HL-60 (cell line): ENCODE measurements around the gene NAALADL1.

Experiments used
- DNase-seq, 2 experiments: peaks; one replicate each; pipeline ENCODE4 v3.0.0-alpha.2; 2010 to 2020; ENCODE audit warnings: low read depth in 1 of 2, low spot score in 1 of 2
- H3K27ac ChIP-seq: fragments of 250-450 bp; sonication (Bioruptor Pico); replicated peaks from 2 replicates; pipeline ENCODE4 v1.5.1; 2020; ENCODE audit warnings: mild to moderate bottlenecking, moderate library complexity
- H3K27me3 ChIP-seq: fragments of 250-450 bp; sonication (Bioruptor Pico); 2 replicates; pipeline ENCODE4 v1.5.1; 2021; ENCODE audit warnings: mild to moderate bottlenecking, moderate library complexity; ENCODE audit not compliant: insufficient read depth, poor library complexity, severe bottlenecking
- H3K4me3 ChIP-seq: replicated peaks from 2 replicates; pipeline ENCODE4 v1.5.1; 2011; ENCODE audit warnings: mild to moderate bottlenecking, control low read depth, low read length; ENCODE audit not compliant: insufficient read depth
- CTCF ChIP-seq: IDR thresholded peaks from one replicate; pipeline ENCODE4 v1.5.1; 2011; ENCODE audit warnings: low read length, control low read depth, inconsistent platforms; ENCODE audit not compliant: insufficient read depth
- GABPA ChIP-seq: IDR thresholded peaks from 2 replicates; pipeline ENCODE4 v1.6.1; 2012; ENCODE audit warnings: low read depth
- POLR2AphosphoS5 ChIP-seq: IDR thresholded peaks from 2 replicates; pipeline ENCODE4 v1.6.1; 2012; ENCODE audit warnings: low read depth
- REST ChIP-seq: IDR thresholded peaks from 2 replicates; pipeline ENCODE4 v1.6.1; 2012; ENCODE audit warnings: low read depth; ENCODE audit not compliant: insufficient replicate concordance
- SPI1 ChIP-seq: IDR thresholded peaks from 2 replicates; pipeline ENCODE4 v1.6.1; 2012; ENCODE audit warnings: low read depth, mild to moderate bottlenecking, borderline replicate concordance

NAALADL1 gene

GRCh38 chr11:65060913-65061408 lies 2.6 kb upstream of the NAALADL1 start:
- Histone ChIP-seq H3K4me3 (no peak overlapping the region), H3K27me3 (no peaks in the 10 kb centered on the region), H3K27ac (no peak overlapping the region)
- no peak for DNase-seq
- TF ChIP-seq REST: no peak
- no peak for TF ChIP-seq POLR2AphosphoS5
- no peak for TF ChIP-seq CTCF

- Histone ChIP-seq H3K4me3 (no peak overlapping the region), H3K27me3 (no peaks in the 10 kb centered on the region), H3K27ac (no peak overlapping the region)
- TF ChIP-seq REST: no peak
- no peak for TF ChIP-seq CTCF
- no peak for TF ChIP-seq POLR2AphosphoS5
- no peak for TF ChIP-seq SPI1
- TF ChIP-seq GABPA: no peak
- DNase-seq: no peak
Observed at GRCh38 chr11:65059959-65060824, 1.8 kb upstream of the NAALADL1 start.

GRCh38 chr11:65059523-65059922 lies 1.2 kb upstream of the NAALADL1 start:
- Histone ChIP-seq H3K27ac (no peak overlapping the region), H3K4me3 (no peak overlapping the region), H3K27me3 (no peaks in the 10 kb centered on the region)
- no peak for DNase-seq
- TF ChIP-seq SPI1 (peak; percentile 37; the same call in 1 of the 2 replicates), GABPA (no peak)

- TF ChIP-seq SPI1 (no peak), CTCF (no peak), POLR2AphosphoS5 (no peak), REST (no peak), GABPA (no peak)
- H3K27ac ChIP-seq: no peak overlapping the region
- H3K27me3 ChIP-seq: no peaks in the 10 kb centered on the region
- no peak for DNase-seq
- no peak overlapping the region for H3K4me3 ChIP-seq
Observed at GRCh38 chr11:65058012-65058411, 341 bp downstream of the NAALADL1 start.
